T-helper 17 cell (primary cell): ENCODE measurements around the gene KDM2A. TPM values are rescaled to one million over a fixed set of nuclear protein-coding genes. Genes with fewer than 3 reads are reported as not detected.

Experiments used
- ATAC-seq: fragments of 150-1000 bp; cut with Tn5 transposase; 2 replicates; pipeline ENCODE4 v1.10.0; 2021; ENCODE audit warnings: mild to moderate bottlenecking, moderate library complexity
- DNase-seq, 3 donors: peaks; one replicate each; pipeline versions ENCODE4 v3.0.0 to v3.0.0-alpha.2; 2020 to 2021
- H3K9me3 ChIP-seq: one replicate; pipeline ENCODE4 v1.7.0; 2013; ENCODE audit warnings: low read length, mild to moderate bottlenecking; ENCODE audit not compliant: control insufficient read depth, poor library complexity, severe bottlenecking
- H3K27ac Mint-ChIP-seq: one replicate; pipeline ENCODE4 v1.8.0; 2022; ENCODE audit warnings: mild to moderate bottlenecking, moderate library complexity, mixed read lengths
- H3K27me3 Mint-ChIP-seq: one replicate; pipeline ENCODE4 v1.8.0; 2022; ENCODE audit warnings: mixed read lengths
- H3K36me3 Mint-ChIP-seq: one replicate; pipeline ENCODE4 v1.8.0; 2022; ENCODE audit warnings: low read depth, mixed read lengths
- H3K4me1 Mint-ChIP-seq: one replicate; pipeline ENCODE4 v1.8.0; 2022; ENCODE audit warnings: mild to moderate bottlenecking, mixed read lengths
- H3K4me3 Mint-ChIP-seq: one replicate; pipeline ENCODE4 v1.8.0; 2022; ENCODE audit warnings: mild to moderate bottlenecking, moderate library complexity, mixed read lengths
- total RNA-seq, 4 donors: library from RNA in 2 of 4; stranded (reverse) in 2 of 4; gene quantifications; one replicate each; pipeline ENCODE4 v1.2.3 and lab custom pipeline; 2022 to 2026

Gene KDM2A
- 100 to 1,000 TPM; 366 to 425 TPM for total RNA-seq
- total RNA-seq (lab: John Stamatoyannopoulos, UW): 309 to 641 reads per million in 2 donors

- DNase-seq (peak; percentile 92 to 100 (median 99)), ATAC-seq (peak; percentile 85)
- peak within 1 kb of the TSS; percentile 97 for H3K27ac Mint-ChIP-seq
- H3K27me3 Mint-ChIP-seq: no peaks in the 10 kb centered on the region
- H3K36me3 Mint-ChIP-seq: no peaks in the 10 kb centered on the region
- no peaks in the 10 kb centered on the region for H3K9me3 ChIP-seq
- H3K4me1 Mint-ChIP-seq: peaks cover 20% of the 10 kb centered on the region
- peak within 1 kb of the TSS; percentile 98 for H3K4me3 Mint-ChIP-seq
Observed at GRCh38 chr11:67118801-67119584, at the start of gene KDM2A. KDM2A (plus strand) TSS chr11:67119263; CDS start chr11:67121317, 2,054 bp downstream.

- H3K9me3 ChIP-seq: no peaks in the 10 kb centered on the region
- DNase-seq (peak; percentile 53 to 67 (median 55)), ATAC-seq (peak; percentile 92)
- Mint-ChIP-seq H3K4me3 (peak overlapping the region; percentile 76), H3K4me1 (peaks cover 5% of the 10 kb centered on the region), H3K36me3 (no peaks in the 10 kb centered on the region), H3K27me3 (peaks cover 20% of the 10 kb centered on the region), H3K27ac (no peak overlapping the region)
Observed at GRCh38 chr11:67071420-67072284, 47.4 kb upstream of the KDM2A start.

- ATAC-seq: no peak
- no peak overlapping the region for H3K4me3 Mint-ChIP-seq
- H3K27ac Mint-ChIP-seq: no peak overlapping the region
- H3K36me3 Mint-ChIP-seq: no peaks in the 10 kb centered on the region
- no peak for DNase-seq
- peaks cover 5% of the 10 kb centered on the region for H3K4me1 Mint-ChIP-seq
- H3K9me3 ChIP-seq: no peaks in the 10 kb centered on the region
- H3K27me3 Mint-ChIP-seq: peaks cover 22% of the 10 kb centered on the region
Observed at GRCh38 chr11:67072295-67072694, 46.8 kb upstream of the KDM2A start.

DNA sequence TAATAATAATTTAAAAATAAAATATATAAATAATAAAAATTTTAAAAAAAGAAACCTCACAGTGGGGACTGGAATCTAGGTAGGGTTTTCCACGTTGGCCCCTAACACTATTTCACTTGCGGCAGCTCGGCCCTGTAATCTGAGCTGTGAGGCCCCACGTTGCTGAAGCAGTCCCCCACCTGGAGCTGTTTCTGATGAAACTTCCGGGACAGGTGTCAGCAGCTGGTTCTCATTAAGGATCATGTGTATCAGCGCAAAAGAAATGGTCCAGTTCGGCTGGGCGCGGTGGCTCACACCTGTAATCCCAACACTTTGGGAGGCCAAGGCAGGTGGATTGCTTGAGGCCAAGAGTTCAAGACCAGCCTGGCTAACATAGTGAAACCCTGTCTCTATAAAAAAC, 45.2 kb upstream of the KDM2A start:
- peaks cover 5% of the 10 kb centered on the region for H3K4me1 Mint-ChIP-seq
- no peak overlapping the region for H3K27ac Mint-ChIP-seq
- H3K36me3 Mint-ChIP-seq: no peaks in the 10 kb centered on the region
- ATAC-seq (no peak), DNase-seq (no peak)
- H3K27me3 Mint-ChIP-seq: peaks cover 22% of the 10 kb centered on the region
- no peaks in the 10 kb centered on the region for H3K9me3 ChIP-seq
- no peak overlapping the region for H3K4me3 Mint-ChIP-seq

DNA sequence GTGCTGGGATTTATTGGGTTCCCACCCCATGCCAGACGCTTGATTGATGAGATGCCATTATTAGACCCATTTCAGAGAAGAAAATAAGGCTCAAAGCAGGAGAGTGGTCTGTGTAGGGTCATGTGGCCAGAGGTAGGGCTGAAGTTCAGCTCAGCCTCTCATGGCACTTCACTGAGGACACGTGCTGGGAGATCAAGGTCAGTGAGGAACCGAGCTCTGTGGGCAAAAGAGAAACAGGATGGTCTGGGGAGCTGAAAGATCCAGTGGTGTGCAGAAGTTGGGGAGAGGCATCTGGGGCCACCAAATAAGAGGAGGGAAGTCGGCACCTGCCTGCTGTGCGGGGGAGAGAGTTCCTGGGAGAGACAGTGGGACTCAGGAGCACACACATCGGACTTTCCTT, 42.9 kb upstream of the KDM2A start:
- DNase-seq (no peak), ATAC-seq (no peak)
- peaks cover 22% of the 10 kb centered on the region for H3K27me3 Mint-ChIP-seq
- no peaks in the 10 kb centered on the region for H3K9me3 ChIP-seq
- H3K27ac Mint-ChIP-seq: no peak overlapping the region
- H3K36me3 Mint-ChIP-seq: no peaks in the 10 kb centered on the region
- H3K4me1 Mint-ChIP-seq: peaks cover 5% of the 10 kb centered on the region
- H3K4me3 Mint-ChIP-seq: no peak overlapping the region

GRCh38 chr11:67079065-67079705, 39.9 kb upstream of the KDM2A start:
- Mint-ChIP-seq H3K4me1 (peaks cover 9% of the 10 kb centered on the region), H3K36me3 (no peaks in the 10 kb centered on the region), H3K27me3 (peaks cover 20% of the 10 kb centered on the region), H3K27ac (no peak overlapping the region), H3K4me3 (no peak overlapping the region)
- no peaks in the 10 kb centered on the region for H3K9me3 ChIP-seq
- ATAC-seq (no peak), DNase-seq (no peak)

DNA sequence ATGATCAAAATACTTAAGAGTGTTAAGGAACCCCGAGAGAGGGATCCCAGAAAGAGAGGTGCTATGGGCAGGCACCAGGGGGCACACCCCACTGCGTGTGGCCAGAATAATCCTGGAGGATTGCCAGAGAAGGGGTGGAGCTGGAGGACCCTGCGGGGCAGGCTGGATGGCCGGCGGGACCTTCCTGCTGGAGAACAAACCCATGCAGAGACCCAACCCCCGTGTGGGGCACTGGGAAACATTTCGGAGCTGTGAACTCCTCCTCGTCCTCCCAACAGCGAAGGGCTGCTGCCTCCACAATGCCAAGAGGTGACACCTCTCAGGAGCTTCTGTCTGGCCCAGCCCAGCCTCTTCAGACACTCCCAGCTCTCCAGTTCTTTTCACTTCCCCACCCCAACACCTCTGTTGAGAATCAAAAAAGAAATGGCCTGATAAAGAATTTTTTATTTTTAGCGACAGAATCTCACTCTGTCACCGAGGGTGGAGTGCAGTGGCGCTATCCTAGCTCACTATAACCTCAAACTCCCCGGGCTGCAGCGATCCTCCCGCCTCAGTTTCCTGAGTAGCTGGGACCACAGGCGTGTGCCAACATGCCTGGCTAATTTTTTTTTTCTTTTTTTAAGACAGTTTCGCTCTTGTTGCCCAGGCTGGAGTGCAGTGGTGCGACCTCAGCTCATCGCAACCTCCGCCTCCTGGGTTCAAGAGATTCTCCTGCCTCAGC, 36.8 kb upstream of the KDM2A start:
- Mint-ChIP-seq H3K36me3 (no peaks in the 10 kb centered on the region), H3K27me3 (peaks cover 5% of the 10 kb centered on the region), H3K4me1 (peaks cover 6% of the 10 kb centered on the region), H3K27ac (no peak overlapping the region), H3K4me3 (peak overlapping the region; percentile 61)
- no peak for DNase-seq
- H3K9me3 ChIP-seq: no peaks in the 10 kb centered on the region
- no peak for ATAC-seq

DNA sequence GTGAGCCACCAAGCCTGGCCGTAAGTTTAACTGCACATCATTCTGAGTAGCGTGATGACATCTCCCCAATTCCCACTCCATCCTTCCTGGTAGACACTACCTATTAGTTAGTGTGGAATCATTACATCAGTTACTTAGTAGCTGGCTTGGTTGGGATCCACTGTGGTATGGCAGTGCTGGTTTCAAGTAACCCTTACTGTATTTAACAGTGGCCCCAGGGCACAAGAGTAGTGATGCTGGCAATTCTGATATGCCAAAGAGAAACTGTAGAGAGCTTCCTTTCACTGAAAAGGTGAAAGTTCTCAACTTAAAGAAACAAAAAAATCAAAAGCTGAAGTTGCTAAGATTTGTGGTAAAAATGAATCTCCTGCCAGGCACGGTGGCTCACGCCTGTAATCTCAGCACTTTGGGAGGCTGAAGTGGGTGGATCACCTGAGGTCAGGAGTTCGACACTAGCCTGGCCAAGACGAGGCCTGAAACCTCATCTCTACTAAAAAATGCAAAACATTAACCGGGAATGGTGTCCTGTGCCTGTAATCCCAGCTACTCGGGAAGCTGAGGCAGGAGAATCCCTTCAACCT, 35.2 kb upstream of the KDM2A start:
- no peak for DNase-seq
- Mint-ChIP-seq H3K4me3 (no peak overlapping the region), H3K27me3 (peaks cover 5% of the 10 kb centered on the region), H3K36me3 (no peaks in the 10 kb centered on the region), H3K27ac (no peak overlapping the region), H3K4me1 (peaks cover 6% of the 10 kb centered on the region)
- H3K9me3 ChIP-seq: no peaks in the 10 kb centered on the region
- no peak for ATAC-seq

- Mint-ChIP-seq H3K4me1 (peaks cover 6% of the 10 kb centered on the region), H3K27ac (no peak overlapping the region), H3K36me3 (no peaks in the 10 kb centered on the region), H3K4me3 (no peak overlapping the region), H3K27me3 (peaks cover 5% of the 10 kb centered on the region)
- H3K9me3 ChIP-seq: no peaks in the 10 kb centered on the region
- DNase-seq (no peak), ATAC-seq (no peak)
Observed at GRCh38 chr11:67085617-67086016, 33.4 kb upstream of the KDM2A start.

DNA sequence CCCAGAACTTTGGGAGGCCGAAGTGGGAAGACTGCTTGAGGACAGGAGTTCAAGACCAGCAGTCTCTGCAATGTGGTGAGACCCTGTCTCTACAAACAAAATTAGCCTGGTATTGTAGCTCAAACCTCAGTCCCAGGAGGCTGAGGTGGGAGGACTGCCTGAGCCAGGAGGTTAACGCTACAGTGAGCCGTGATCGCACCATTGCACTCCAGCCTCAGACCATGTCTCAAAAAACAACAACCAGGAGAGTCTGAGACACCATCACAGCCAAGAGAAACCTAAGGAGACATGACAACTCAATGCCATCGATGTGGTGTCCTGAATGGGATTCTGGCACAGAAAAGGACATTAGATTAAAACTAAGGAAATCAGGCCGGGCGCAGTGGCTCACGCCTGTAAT, 28.3 kb upstream of the KDM2A start:
- no peak overlapping the region for H3K27ac Mint-ChIP-seq

GRCh38 chr11:67095214-67095507, 23.9 kb upstream of the KDM2A start:
- Mint-ChIP-seq H3K27me3 (no peaks in the 10 kb centered on the region), H3K4me3 (no peak overlapping the region), H3K27ac (no peak overlapping the region), H3K4me1 (peaks cover 8% of the 10 kb centered on the region), H3K36me3 (peaks cover 2% of the 10 kb centered on the region)
- no peaks in the 10 kb centered on the region for H3K9me3 ChIP-seq
- DNase-seq (no peak), ATAC-seq (no peak)

More for the DNA sequence above, 28.3 kb upstream of the KDM2A start:
- DNase-seq (no peak), ATAC-seq (no peak)
- no peaks in the 10 kb centered on the region for H3K4me1 Mint-ChIP-seq
- H3K4me3 Mint-ChIP-seq: no peak overlapping the region
- H3K9me3 ChIP-seq: no peaks in the 10 kb centered on the region
- H3K27me3 Mint-ChIP-seq: no peaks in the 10 kb centered on the region
- no peaks in the 10 kb centered on the region for H3K36me3 Mint-ChIP-seq

GRCh38 chr11:67098799-67099429, 20.1 kb upstream of the KDM2A start:
- peaks cover 14% of the 10 kb centered on the region for H3K4me1 Mint-ChIP-seq
- no peaks in the 10 kb centered on the region for H3K9me3 ChIP-seq
- peaks cover 2% of the 10 kb centered on the region for H3K36me3 Mint-ChIP-seq
- ATAC-seq (no peak), DNase-seq (no peak)
- H3K27me3 Mint-ChIP-seq: no peaks in the 10 kb centered on the region
- peak overlapping the region; percentile 56 for H3K27ac Mint-ChIP-seq
- H3K4me3 Mint-ChIP-seq: no peak overlapping the region
